DMS 273 (cell line): ENCODE results near the gene FAM83D.
"Not testable (repeated sequence)": the region's sequence is repeated elsewhere in the genome, so short reads cannot be mapped to it uniquely, and the experiment has no call there.

Source experiments
- DNase-seq: peaks from one replicate; lab custom pipeline; 2025; ENCODE audit not compliant: unreplicated experiment; lab: John Stamatoyannopoulos, UW

Gene FAM83D

DNA sequence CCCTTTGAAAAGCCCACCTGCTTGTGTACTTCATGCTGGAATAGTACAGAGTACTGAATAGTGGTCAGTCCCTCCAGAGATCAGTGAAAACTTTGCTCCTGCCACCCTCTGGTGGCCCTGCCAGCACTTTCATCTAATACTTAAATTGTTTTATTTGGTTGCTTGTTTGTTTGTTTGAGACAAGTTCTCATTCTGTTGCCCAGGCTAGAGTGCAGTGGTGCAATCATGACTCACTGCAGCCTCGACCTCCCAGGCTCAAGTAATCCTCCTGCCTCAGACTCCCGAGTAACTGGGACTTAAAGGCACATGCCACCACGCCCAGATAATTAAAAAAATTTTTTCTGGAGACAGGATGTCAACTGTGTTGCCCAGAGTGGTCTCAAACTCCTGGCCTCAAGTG is 9.1 kb downstream of the FAM83D start:
- DNase-seq, result peak; percentile 23

GRCh38 chr20:38935967-38936407 is 9.8 kb downstream of the FAM83D start:
- DNase-seq, result no peak

DNA sequence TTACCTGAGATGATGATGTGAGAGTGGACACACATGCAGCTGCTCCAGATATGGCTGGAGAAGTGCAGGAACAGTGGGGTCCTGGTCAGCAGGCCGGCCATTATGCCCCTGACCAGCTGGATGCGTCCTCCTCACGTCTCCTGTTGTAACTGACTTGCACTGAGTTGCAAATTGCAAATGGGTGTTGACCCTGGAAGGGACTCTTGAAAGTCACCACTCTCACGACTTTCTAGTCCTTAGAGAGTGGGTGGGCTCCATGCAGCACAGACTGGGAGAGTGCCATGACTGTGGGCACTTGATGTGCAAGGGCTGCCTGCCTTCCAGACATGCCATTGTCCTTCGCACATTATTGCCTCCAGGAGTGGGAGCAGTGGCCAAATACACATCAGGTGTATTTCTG is 10.8 kb downstream of the FAM83D start:
- DNase-seq, result no peak

- DNase-seq, result no peak
Measured at GRCh38 chr20:38937978-38938473, 11.8 kb downstream of the FAM83D start.

DNA sequence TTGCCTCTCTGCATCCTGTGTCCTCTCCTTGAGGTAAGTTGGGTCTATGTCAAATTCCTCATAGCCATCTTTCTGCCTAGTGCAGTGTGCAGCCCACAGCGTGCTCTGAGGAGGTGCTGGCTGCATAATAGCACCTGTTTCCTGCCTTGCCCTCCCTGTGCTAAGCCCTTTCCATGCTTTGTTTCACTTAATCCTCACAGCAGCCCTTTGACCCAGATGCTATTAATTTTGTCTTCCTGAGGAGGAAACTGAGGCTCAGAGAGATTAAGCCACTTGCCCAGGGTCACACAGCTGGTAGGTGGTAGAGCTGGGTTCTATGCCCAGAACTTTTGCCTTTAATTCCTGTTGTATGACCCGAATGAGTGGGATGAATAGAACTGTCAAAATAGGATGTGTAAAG is 13.5 kb downstream of the FAM83D start:
- no peak for DNase-seq

GRCh38 chr20:38940644-38941043 is 14.4 kb downstream of the FAM83D start:
- no peak for DNase-seq

GRCh38 chr20:38941726-38942389 is 15.6 kb downstream of the FAM83D start:
- DNase-seq, result no peak

DNA sequence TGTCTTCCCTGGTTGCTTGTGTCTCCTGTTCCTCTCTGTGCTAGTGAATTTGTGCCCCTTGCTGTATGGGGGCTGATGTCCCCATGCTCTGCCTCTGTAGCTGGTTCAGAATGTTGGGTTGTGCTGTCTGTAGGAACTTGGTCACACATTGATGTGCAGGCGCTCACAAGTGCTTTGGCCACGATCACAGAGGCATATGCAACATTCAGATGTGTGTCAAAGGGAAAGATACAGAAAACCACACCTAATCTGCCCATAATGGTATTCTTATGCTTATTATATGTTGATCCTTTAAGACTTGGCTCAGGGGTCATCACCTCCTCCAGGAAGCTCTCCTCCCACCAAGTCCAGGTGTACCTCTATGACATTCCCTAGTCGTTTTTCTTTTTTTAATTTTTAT is 18.8 kb downstream of the FAM83D start:
- DNase-seq, result no peak

- no peak for DNase-seq
Measured at GRCh38 chr20:38946836-38947235, 20.6 kb downstream of the FAM83D start.

- no peak for DNase-seq
Measured at GRCh38 chr20:38947931-38948362, 21.7 kb downstream of the FAM83D start.

- no peak for DNase-seq
Measured at GRCh38 chr20:38950254-38950653, 24.0 kb downstream of the FAM83D start.

GRCh38 chr20:38951611-38952010 is 25.4 kb downstream of the FAM83D start:
- DNase-seq, result no peak

GRCh38 chr20:38952153-38952552 is 25.9 kb downstream of the FAM83D start:
- no peak for DNase-seq

DNA sequence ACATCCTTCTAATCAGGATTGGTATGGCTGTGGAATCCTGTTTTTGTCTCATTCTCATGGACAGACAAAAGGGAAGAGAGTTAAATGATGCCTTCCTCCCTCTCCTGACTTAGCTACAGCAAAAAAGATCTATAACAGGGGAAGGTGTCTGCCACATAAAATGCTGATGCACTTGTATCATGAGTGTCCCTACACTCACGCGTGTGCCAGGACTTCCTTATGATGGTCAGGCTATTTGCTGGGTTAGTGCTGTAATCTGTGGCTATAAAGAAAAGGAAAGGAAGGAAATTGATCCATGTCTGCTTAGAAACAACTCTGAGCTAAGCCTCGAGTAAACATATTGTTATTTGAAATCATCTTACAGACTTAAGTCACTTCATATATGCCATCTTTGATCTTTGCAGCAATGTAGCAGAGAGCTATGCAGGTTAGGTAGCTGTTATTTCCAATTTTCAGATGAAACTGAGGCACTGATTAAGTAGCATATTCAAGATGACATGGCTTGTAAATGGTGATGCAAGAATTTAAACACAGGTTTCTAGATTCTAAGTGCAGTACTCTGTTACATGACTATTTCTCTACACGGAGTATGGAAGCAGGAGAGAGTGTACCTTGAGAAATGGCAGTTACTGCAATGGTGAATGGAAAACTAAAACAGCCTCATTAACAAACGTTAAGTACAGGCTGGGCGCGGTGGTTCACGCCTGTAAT is 27.6 kb downstream of the FAM83D start:
- no peak for DNase-seq

- DNase-seq, result peak; percentile 25
Measured at GRCh38 chr20:38957235-38957876, 31.1 kb downstream of the FAM83D start.

- DNase-seq, result no peak
Measured at GRCh38 chr20:38957915-38958485, 31.8 kb downstream of the FAM83D start.

DNA sequence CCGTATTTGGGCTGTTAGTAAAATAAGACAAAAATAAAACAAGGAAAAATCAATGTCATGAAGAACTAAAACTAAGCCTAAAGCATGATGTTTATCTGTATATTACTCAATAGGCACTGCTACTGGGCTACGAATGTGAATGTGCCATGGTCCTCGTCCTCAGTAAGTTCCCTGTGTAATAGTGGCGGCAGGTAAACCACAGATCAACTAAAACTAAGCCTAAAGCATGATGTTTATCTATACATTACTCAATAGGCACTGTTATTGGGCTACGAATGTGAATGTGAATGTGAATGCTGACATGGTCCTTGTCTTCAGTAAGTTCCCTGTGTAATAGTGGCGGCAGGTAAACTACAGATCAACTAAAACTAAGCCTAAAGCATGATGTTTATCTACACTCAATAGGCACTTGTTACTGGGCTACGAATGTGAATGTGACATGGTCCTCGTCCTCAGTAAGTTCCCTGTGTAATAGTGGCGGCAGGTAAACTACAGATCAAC is 34.0 kb downstream of the FAM83D start:
- not testable (repeated sequence) for DNase-seq

DNA sequence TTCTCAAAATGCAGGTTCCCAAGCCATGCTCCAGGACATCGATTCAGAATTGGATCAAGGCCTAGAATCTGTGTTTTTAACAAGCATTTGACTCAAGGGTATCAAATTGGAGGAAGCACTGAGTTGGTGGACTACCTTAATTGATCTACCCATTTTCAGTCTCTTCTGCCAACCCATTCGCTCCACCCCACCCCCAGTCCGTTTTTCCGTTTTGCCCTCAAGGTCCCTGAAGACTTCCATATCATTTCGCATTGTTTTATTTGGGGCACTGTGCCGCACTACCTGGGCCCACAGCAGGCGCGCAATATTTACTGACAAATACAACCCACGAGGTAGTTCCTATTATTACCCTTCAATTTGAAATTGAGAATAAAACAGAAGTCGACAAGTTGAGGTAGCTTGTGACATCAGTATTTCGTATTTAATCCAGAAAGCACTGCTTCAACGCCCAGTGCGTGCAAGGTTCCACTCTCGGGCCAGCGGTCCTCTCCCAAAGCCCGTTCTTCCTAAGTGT is 35.4 kb downstream of the FAM83D start:
- peak; percentile 55 for DNase-seq

GRCh38 chr20:38962044-38962927 is 36.1 kb downstream of the FAM83D start, which contains the start of gene DHX35:
Gene DHX35 (plus strand): TSS chr20:38962344. CDS start chr20:38962368, 24 bp downstream.
- DNase-seq, result peak; percentile 99

- peak; percentile 48 for DNase-seq
Measured at GRCh38 chr20:38962928-38963401, 36.7 kb downstream of the FAM83D start.
